ENCODE data around the gene GARNL3. TPM values are rescaled to one million over a fixed set of nuclear protein-coding genes. Genes with fewer than 3 reads are reported as not detected.

GARNL3 gene
- total RNA-seq, 2 experiments from 2014 or later, result 16.1 to 17.2 TPM

DNA sequence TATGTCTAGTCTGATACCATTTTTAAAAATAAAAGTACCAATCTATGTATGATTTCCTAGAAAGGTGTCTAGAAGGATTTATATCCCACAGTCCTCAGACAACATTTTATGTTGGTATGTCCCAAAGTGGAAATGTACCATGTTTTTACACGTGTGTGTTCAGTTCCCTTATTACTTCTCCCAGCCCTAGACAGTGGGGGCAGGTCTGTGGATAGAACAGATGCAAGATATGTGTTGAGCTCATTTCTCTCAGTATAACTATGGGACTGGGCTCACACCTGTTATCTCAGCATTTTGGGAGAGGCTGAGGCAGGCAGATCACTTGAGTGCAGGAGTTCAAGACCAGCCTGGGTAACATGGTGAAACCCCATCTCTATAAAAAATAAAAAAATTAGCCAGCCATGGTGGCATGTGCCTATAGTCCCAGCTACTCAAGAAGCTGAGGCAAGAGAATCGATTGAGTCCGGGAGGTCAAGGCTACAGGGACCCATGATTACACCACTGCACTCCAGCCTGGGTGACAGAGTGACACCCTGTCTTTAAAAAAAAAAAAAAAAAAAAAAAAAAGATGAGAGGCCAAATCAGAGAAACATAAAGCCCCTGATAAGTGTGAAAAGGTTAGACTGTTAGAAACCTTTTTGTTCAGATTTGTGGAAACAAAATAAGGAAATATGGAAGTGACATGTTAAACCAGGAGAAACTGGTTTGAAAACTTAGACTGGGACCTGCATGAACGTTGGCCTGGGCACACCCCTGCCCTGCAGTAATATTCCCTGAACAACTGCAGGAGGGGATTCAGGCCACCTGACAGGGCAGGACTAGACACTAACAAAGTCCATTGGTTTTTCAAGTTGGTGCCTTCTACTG lies 125.0 kb downstream of the GARNL3 start:
- no TSS peak for BruUV-seq (replicated peaks)
- Histone ChIP-seq H3K4me2 (ENCODE audit: low read length) (no peak overlapping the region), H3K36me3 (ENCODE audit: insufficient read depth, low read length) (no peaks in the 10 kb centered on the region), H3K4me1 (ENCODE audit: insufficient read depth, low read length, poor library complexity, severe bottlenecking) (peaks cover 6% of the 10 kb centered on the region), H3K9me2 (ENCODE audit: insufficient read depth, low read length) (no peaks in the 10 kb centered on the region), H3K79me2 (ENCODE audit: insufficient read depth, low read depth, low read length) (no peaks in the 10 kb centered on the region), H3K9me3 (ENCODE audit: low read length) (no peaks in the 10 kb centered on the region), H4K20me1 (ENCODE audit: insufficient read depth, low read length) (no peaks in the 10 kb centered on the region), H3K27ac (ENCODE audit: low read depth, low read length, poor library complexity, severe bottlenecking) (no peak overlapping the region), H2AFZ (ENCODE audit: low read length) (no peak overlapping the region), H3K4me3 (ENCODE audit: low read depth, low read length, poor library complexity, severe bottlenecking) (no peak overlapping the region)
- ChIA-PET CTCF (ENCODE audit: unreplicated experiment) (no interaction called here), POLR2A (interaction anchor here (0.6 kb wide), 1 partner anchor 1338 kb away, joined by 3 read pairs; no protein-coding TSS in a partner anchor)
- DNase-seq (ENCODE audit: low spot score), result no peak
- intact Hi-C loops (cut with micrococcal nuclease; ENCODE audit: unreplicated experiment), result loop anchor here (10.0 kb wide), 1 partner anchor 115 kb away; no protein-coding TSS in a partner anchor
- TF ChIP-seq, protein P1, sequence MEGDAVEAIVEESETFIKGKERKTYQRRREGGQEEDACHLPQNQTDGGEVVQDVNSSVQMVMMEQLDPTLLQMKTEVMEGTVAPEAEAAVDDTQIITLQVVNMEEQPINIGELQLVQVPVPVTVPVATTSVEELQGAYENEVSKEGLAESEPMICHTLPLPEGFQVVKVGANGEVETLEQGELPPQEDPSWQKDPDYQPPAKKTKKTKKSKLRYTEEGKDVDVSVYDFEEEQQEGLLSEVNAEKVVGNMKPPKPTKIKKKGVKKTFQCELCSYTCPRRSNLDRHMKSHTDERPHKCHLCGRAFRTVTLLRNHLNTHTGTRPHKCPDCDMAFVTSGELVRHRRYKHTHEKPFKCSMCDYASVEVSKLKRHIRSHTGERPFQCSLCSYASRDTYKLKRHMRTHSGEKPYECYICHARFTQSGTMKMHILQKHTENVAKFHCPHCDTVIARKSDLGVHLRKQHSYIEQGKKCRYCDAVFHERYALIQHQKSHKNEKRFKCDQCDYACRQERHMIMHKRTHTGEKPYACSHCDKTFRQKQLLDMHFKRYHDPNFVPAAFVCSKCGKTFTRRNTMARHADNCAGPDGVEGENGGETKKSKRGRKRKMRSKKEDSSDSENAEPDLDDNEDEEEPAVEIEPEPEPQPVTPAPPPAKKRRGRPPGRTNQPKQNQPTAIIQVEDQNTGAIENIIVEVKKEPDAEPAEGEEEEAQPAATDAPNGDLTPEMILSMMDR (conservative IDR thresholded peaks at IDR 0.05; ENCODE audit: low read length), result no peak

DNA sequence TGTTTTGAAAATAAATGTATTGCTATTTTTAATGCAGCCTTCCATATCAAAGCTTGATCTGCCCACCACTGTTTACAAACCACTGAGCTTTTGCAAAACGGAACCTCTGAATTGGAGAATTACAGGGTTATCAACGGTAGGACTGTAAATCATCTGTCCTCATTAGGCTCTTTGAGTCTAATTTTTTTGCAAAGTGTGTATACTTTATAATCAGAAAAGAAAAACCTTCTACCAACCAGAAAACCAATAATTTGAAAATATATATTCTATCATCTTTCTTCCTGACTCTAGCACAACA lies 125.6 kb downstream of the GARNL3 start:
- no peaks in the 10 kb centered on the region for H3K9me2 ChIP-seq (ENCODE audit: insufficient read depth, low read length)
- BruUV-seq (replicated peaks), result no TSS peak
- no peak overlapping the region for H3K4me2 ChIP-seq (ENCODE audit: low read length)
- no peaks in the 10 kb centered on the region for H3K36me3 ChIP-seq (ENCODE audit: insufficient read depth, low read length)
- no peaks in the 10 kb centered on the region for H4K20me1 ChIP-seq (ENCODE audit: insufficient read depth, low read length)
- H3K27ac ChIP-seq (ENCODE audit: low read depth, low read length, poor library complexity, severe bottlenecking), result no peak overlapping the region
- H3K4me3 ChIP-seq (ENCODE audit: low read depth, low read length, poor library complexity, severe bottlenecking), result no peak overlapping the region
- no peaks in the 10 kb centered on the region for H3K79me2 ChIP-seq (ENCODE audit: insufficient read depth, low read depth, low read length)
- intact Hi-C loops (cut with micrococcal nuclease; ENCODE audit: unreplicated experiment), result loop anchor here (10.0 kb wide), 1 partner anchor 115 kb away; no protein-coding TSS in a partner anchor
- H2AFZ ChIP-seq (ENCODE audit: low read length), result no peak overlapping the region
- CTCF ChIA-PET (ENCODE audit: unreplicated experiment), result no interaction called here
- POLR2A ChIA-PET, result interaction anchor here (0.6 kb wide), 1 partner anchor 1337 kb away, joined by 3 read pairs; no protein-coding TSS in a partner anchor
- no peaks in the 10 kb centered on the region for H3K9me3 ChIP-seq (ENCODE audit: low read length)
- no peak for DNase-seq (ENCODE audit: low spot score)
- peaks cover 6% of the 10 kb centered on the region for H3K4me1 ChIP-seq (ENCODE audit: insufficient read depth, low read length, poor library complexity, severe bottlenecking)
- TF ChIP-seq EZH2phosphoT487 (IDR thresholded peaks at IDR 0.05; ENCODE audit: borderline replicate concordance, low read depth, low read length), result no peak
- TF ChIP-seq, protein P1 (conservative IDR thresholded peaks at IDR 0.05; ENCODE audit: low read length), result no peak

DNA sequence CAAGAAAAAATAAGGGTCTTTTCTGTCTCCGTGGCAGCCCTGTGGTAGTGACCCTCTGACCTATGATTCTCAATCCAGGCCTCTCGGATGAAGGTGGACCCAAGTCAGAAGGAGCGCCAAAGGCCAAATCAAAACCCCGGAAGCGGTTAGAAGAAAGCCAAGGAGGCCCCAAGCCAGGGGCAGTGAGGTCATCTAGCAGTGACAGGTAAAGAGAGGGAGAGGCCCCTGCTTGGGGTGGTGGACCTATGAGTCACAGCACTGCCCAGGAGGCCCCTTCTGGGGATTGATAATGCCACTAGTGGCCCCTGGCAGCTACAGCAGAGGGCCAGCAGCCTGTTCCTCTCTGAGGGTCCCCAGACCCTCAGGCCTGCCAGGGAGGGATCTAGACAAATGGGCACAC lies 126.0 kb downstream of the GARNL3 start:
- no peak for DNase-seq (ENCODE audit: low spot score)
- H3K36me3 ChIP-seq (ENCODE audit: insufficient read depth, low read length), result no peaks in the 10 kb centered on the region
- no peak overlapping the region for H3K27ac ChIP-seq (ENCODE audit: low read depth, low read length, poor library complexity, severe bottlenecking)
- no peaks in the 10 kb centered on the region for H3K9me3 ChIP-seq (ENCODE audit: low read length)
- H2AFZ ChIP-seq (ENCODE audit: low read length), result no peak overlapping the region
- intact Hi-C loops (cut with micrococcal nuclease; ENCODE audit: unreplicated experiment), result loop anchor here (10.0 kb wide), 1 partner anchor 116 kb away; no protein-coding TSS in a partner anchor
- peaks cover 6% of the 10 kb centered on the region for H3K4me1 ChIP-seq (ENCODE audit: insufficient read depth, low read length, poor library complexity, severe bottlenecking)
- H3K79me2 ChIP-seq (ENCODE audit: insufficient read depth, low read depth, low read length), result no peaks in the 10 kb centered on the region
- no peaks in the 10 kb centered on the region for H3K9me2 ChIP-seq (ENCODE audit: insufficient read depth, low read length)
- no peak for TF ChIP-seq EZH2phosphoT487 (IDR thresholded peaks at IDR 0.05; ENCODE audit: borderline replicate concordance, low read depth, low read length)
- TF ChIP-seq, protein P1 (conservative IDR thresholded peaks at IDR 0.05; ENCODE audit: low read length), result no peak
- ChIA-PET POLR2A (no interaction called here), CTCF (ENCODE audit: unreplicated experiment) (no interaction called here)
- no peak overlapping the region for H3K4me2 ChIP-seq (ENCODE audit: low read length)
- no TSS peak for BruUV-seq (replicated peaks)
- H3K4me3 ChIP-seq (ENCODE audit: low read depth, low read length, poor library complexity, severe bottlenecking), result no peak overlapping the region
- H4K20me1 ChIP-seq (ENCODE audit: insufficient read depth, low read length), result no peaks in the 10 kb centered on the region

All from OCI-LY7 (cell line).